LNCAP (cell line): Measurements from ENCODE around the gene EPHA2.
A peak's percentile ranks its signal among the peaks of the same experiment; 100 is the strongest.

ENCODE experiments used
- CTCF ChIP-seq: fragments of 450-650 bp; IDR thresholded peaks from 2 replicates; pipeline ENCODE4 v1.5.1; 2017; ENCODE audit warnings: mild to moderate bottlenecking

Gene EPHA2

DNA sequence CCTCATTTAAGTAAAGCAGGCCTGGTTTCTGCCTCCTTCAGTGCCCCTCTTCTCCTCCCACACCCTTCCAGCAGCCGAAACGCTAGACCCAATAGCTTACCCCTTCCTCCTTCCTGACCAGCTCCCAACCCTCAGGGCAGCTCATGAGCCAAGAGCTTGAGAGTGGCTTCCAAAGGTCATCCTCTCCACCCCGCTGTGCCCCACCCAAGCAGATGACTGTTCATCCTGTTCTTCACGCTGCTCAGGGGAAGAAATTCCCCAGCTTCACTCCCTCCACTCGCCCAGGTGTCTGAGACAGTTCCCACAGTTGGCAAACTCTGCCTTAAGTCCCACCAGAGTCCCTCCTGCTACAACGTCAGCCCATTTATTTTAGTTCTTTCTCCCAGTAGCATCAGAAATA is 33.1 kb upstream of the EPHA2 start:
- no peak for TF ChIP-seq CTCF

DNA sequence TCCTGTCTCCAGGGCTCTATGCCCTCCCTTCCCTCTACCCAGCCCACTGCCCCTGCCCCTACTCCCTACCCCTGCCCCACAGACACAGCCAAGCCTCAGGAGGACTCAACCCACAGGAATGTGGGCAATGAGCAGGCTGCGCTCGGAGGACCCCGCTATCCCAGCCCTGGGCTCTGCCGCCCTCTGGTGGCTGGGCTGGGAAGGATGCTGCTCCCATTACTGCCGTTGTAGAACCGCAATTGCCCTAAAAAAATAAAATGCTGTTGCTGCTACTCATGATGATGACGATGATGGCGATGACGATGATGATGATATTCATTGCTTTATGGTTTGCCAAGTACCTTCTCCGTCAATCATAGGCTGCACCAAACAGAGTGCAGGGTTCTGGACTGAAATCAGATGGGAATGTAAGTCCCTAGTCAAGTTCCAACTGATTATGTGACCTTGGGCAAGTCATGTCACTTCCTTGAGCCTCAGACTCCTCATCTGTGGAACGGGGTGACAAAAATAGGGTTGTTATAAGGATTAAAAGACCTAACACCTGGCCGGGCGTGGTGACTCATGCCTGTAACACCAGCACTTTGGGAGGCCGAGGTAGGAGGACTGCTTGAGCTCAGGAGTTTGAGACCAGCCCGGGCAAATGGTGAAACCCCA is 32.0 kb upstream of the EPHA2 start:
- TF ChIP-seq CTCF, result peak; percentile 67

DNA sequence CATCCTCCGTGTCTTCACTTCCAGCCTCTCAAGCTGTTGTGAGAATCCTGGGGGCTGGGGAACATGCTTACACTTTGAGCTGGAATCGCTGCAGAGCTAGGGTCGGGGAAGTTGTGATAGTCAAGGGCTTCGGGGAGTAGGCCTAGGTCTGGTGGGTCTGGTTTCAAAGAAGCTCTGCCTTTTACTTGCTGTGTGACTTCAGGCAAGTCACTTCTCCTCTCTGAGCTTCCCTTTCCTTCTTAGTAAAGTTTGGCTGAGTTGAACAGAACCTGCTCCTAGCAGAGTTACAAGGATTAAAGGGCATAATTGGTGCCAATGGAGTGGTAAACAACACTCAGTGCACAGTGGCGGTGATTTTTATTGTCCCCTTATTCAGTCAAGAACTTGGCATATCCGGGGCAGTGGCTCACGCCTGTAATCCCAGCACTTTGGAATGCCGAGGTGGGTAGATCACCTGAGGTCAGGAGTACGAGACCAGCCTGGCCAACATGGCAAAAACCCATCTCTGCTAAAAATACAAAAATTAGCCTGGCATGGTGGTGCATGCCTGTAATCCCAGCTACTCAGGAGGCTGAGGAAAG is 30.9 kb upstream of the EPHA2 start:
- no peak for TF ChIP-seq CTCF

- TF ChIP-seq CTCF, result no peak
These were observed 28.9 kb upstream of the EPHA2 start for GRCh38 chr1:16184557-16185303.

GRCh38 chr1:16183765-16184556 is 28.1 kb upstream of the EPHA2 start:
- TF ChIP-seq CTCF, result no peak

- TF ChIP-seq CTCF, result no peak
These were observed 27.3 kb upstream of the EPHA2 start for GRCh38 chr1:16183179-16183578.

DNA sequence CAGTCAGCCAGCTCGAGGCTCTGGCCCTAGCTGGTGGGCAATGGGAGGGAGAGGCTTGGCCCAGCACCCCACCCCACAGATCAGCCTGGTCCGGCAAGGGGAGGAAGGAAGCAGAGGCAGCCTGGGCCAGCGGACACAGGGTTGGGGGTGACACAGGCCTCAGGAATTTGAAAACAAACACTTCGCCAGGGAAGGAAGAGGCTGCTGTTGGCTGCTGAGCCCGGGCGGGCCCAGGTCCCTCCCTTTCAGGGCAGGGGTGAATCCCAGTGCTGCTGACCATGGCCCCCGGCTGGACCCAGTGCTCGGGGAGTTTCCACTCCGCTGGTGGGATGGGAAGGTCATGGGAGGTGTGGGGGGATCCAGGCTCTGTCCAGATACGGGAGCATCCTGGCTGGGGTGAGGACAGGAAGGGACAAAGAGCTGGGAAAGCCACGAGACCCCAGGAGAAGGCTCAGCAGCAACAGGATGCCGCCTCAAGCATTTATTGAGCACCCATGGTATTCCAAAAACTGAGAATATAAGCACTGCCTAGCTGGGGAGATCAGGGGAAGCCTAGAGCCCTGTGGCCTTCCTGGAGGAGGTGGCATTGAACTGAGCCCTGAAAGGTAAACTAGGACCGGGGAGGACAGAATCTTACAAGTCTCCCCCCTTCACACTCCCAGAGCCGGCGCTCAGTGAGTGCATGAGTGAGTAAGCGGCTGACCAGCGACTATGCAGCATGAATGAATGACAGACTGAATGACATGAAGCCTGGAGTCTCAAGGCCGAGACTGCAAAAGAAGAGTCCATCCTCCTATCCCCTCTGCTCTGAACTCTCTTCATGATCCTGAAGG is 26.2 kb upstream of the EPHA2 start:
- TF ChIP-seq CTCF, result no peak
